Peyer's patch (tissue), 4 donors: ENCODE results near the gene NUDT16L1. TPM values are rescaled to one million over a fixed set of nuclear protein-coding genes. Genes with fewer than 3 reads are reported as not detected.

Source experiments
- DNase-seq, 3 donors: peaks; one replicate each; pipeline ENCODE4 v3.0.0-alpha.2; 2017 to 2019
- H3K27ac ChIP-seq, 4 donors: fragments of 200-600 bp; sonication (generic); one replicate each; pipeline ENCODE4 v1.5.1; 2016 to 2019
- H3K27me3 ChIP-seq, 2 donors: fragments of 200-600 bp; sonication (generic); one replicate each; pipeline ENCODE4 v1.5.1; 2019
- H3K36me3 ChIP-seq, 3 donors: fragments of 200-600 bp; sonication (generic); one replicate each; pipeline ENCODE4 v1.5.1; 2016 to 2019
- H3K4me1 ChIP-seq, 4 donors: fragments of 200-600 bp; sonication (generic); one replicate each; pipeline ENCODE4 v1.5.1; 2016 to 2019
- H3K4me3 ChIP-seq, 4 donors: fragments of 200-600 bp; sonication (generic); 1 replicate in 3 of 4; 2 replicates in 1 of 4; pipeline ENCODE4 v1.5.1; 2016 to 2019; ENCODE audit warnings: mild to moderate bottlenecking in 1 of 4
- H3K9me3 ChIP-seq, 4 donors: fragments of 200-600 bp; sonication (generic); one replicate each; pipeline ENCODE4 v1.5.1; 2016 to 2019; ENCODE audit warnings: mild to moderate bottlenecking in 1 of 4
- CTCF ChIP-seq, 6 experiments: fragments of 450-650 bp in 4 of 6; fragments of 200-600 bp in 2 of 6; sonication (generic) in 1 of 6; IDR thresholded peaks; one replicate each; pipeline ENCODE4 v1.5.1; 2017 to 2019; ENCODE audit warnings: antibody characterized with exemption in 6 of 6, mild to moderate bottlenecking in 3 of 6, moderate library complexity in 1 of 6
- POLR2A ChIP-seq, 2 donors: fragments of 450-650 bp; IDR thresholded peaks; one replicate each; pipeline ENCODE4 v1.5.1; 2017; ENCODE audit warnings: antibody characterized with exemption in 2 of 2, mild to moderate bottlenecking in 2 of 2, moderate library complexity in 2 of 2
- total RNA-seq, 4 donors: library from RNA; depleted of rRNA; stranded (reverse); fragments of >200 nt; gene quantifications; one replicate each; pipeline ENCODE4 v1.1.0, GENCODE V29; 2016

The NUDT16L1 gene
- total RNA-seq, 4 donors from 2014 or later, result 19.0 to 53.6 (median 40.1) TPM

- H3K36me3 ChIP-seq, result peaks cover 0 to 58% (median 0%) of the 10 kb centered on the region in 3 donors
These were observed 3.0 kb downstream of the NUDT16L1 start for GRCh38 chr16:4696172-4696904.

GRCh38 chr16:4696905-4697847, 3.8 kb downstream of the NUDT16L1 start:
- H3K4me1 ChIP-seq, result peaks cover 5 to 24% (median 16%) of the 10 kb centered on the region in 4 donors
- DNase-seq, result peak in 1 of 3 donors; percentile 47
- no peak overlapping the region for H3K4me3 ChIP-seq
- no peaks in the 10 kb centered on the region for H3K27me3 ChIP-seq
- H3K9me3 ChIP-seq, result no peaks in the 10 kb centered on the region
- no peak overlapping the region for H3K27ac ChIP-seq
- peaks cover 0 to 66% (median 0%) of the 10 kb centered on the region in 3 donors for H3K36me3 ChIP-seq
- TF ChIP-seq POLR2A (IDR thresholded peaks at IDR 0.05) (no peak), CTCF (IDR thresholded peaks at IDR 0.05) (no peak)

More at GRCh38 chr16:4696172-4696904, 3.0 kb downstream of the NUDT16L1 start:
- peak in 1 of 3 donors; percentile 47 for DNase-seq
- TF ChIP-seq POLR2A (IDR thresholded peaks at IDR 0.05), result no peak
- TF ChIP-seq CTCF (IDR thresholded peaks at IDR 0.05), result no peak
- H3K9me3 ChIP-seq, result no peaks in the 10 kb centered on the region
- H3K4me1 ChIP-seq, result peaks cover 5 to 25% (median 18%) of the 10 kb centered on the region in 4 donors
- no peak overlapping the region for H3K27ac ChIP-seq
- H3K27me3 ChIP-seq, result no peaks in the 10 kb centered on the region
- H3K4me3 ChIP-seq, result no peak overlapping the region

- H3K27ac ChIP-seq, result no peak overlapping the region
- DNase-seq, result no peak
- H3K27me3 ChIP-seq, result no peaks in the 10 kb centered on the region
- H3K9me3 ChIP-seq, result no peaks in the 10 kb centered on the region
- H3K4me3 ChIP-seq, result no peak overlapping the region
- TF ChIP-seq CTCF (IDR thresholded peaks at IDR 0.05), result no peak
- no peak for TF ChIP-seq POLR2A (IDR thresholded peaks at IDR 0.05)
- peaks cover 0 to 72% (median 0%) of the 10 kb centered on the region in 3 donors for H3K36me3 ChIP-seq
- H3K4me1 ChIP-seq, result peaks cover 5 to 17% (median 10%) of the 10 kb centered on the region in 4 donors
These were observed 4.5 kb downstream of the NUDT16L1 start for GRCh38 chr16:4697848-4698291.

GRCh38 chr16:4698321-4699045, 5.1 kb downstream of the NUDT16L1 start:
- H3K9me3 ChIP-seq, result no peaks in the 10 kb centered on the region
- peaks cover 0 to 72% (median 0%) of the 10 kb centered on the region in 3 donors for H3K36me3 ChIP-seq
- no peaks in the 10 kb centered on the region for H3K27me3 ChIP-seq
- H3K4me1 ChIP-seq, result peaks cover 4 to 13% (median 9%) of the 10 kb centered on the region in 4 donors
- TF ChIP-seq CTCF (IDR thresholded peaks at IDR 0.05) (no peak), POLR2A (IDR thresholded peaks at IDR 0.05) (no peak)
- H3K4me3 ChIP-seq, result no peak overlapping the region
- H3K27ac ChIP-seq, result no peak overlapping the region
- peak in 1 of 3 donors; percentile 47 for DNase-seq

- no peak for TF ChIP-seq CTCF (IDR thresholded peaks at IDR 0.05)
- no peak for TF ChIP-seq POLR2A (IDR thresholded peaks at IDR 0.05)
These were observed 5.7 kb downstream of the NUDT16L1 start for GRCh38 chr16:4699046-4699556.

More at GRCh38 chr16:4699046-4699556, 5.7 kb downstream of the NUDT16L1 start:
- Histone ChIP-seq H3K27ac (no peak overlapping the region), H3K4me1 (peaks cover 4 to 13% (median 8%) of the 10 kb centered on the region in 4 donors), H3K36me3 (peaks cover 0 to 75% (median 0%) of the 10 kb centered on the region in 3 donors), H3K4me3 (no peak overlapping the region), H3K27me3 (no peaks in the 10 kb centered on the region), H3K9me3 (no peaks in the 10 kb centered on the region)
- no peak for DNase-seq
